HL-60 (cell line): Measurements from ENCODE around the gene ACP6.

Source experiments
- POLR2AphosphoS5 ChIP-seq: IDR thresholded peaks from 2 replicates; pipeline ENCODE4 v1.6.1; 2012; ENCODE audit warnings: low read depth
- SPI1 ChIP-seq: IDR thresholded peaks from 2 replicates; pipeline ENCODE4 v1.6.1; 2012; ENCODE audit warnings: low read depth, mild to moderate bottlenecking, borderline replicate concordance
- TF ChIP-seq, protein P1 (sequence below): IDR thresholded peaks from one replicate; pipeline ENCODE4 v1.5.1; 2011; ENCODE audit warnings: low read length, control low read depth, inconsistent platforms; ENCODE audit not compliant: insufficient read depth
- TF ChIP-seq, protein P2 (sequence below): IDR thresholded peaks from 2 replicates; pipeline ENCODE4 v1.6.1; 2012; ENCODE audit warnings: low read depth; ENCODE audit not compliant: insufficient replicate concordance

GRCh38 chr1:147620543-147620942 lies 49.8 kb downstream of the ACP6 start:
- TF ChIP-seq, protein P1, sequence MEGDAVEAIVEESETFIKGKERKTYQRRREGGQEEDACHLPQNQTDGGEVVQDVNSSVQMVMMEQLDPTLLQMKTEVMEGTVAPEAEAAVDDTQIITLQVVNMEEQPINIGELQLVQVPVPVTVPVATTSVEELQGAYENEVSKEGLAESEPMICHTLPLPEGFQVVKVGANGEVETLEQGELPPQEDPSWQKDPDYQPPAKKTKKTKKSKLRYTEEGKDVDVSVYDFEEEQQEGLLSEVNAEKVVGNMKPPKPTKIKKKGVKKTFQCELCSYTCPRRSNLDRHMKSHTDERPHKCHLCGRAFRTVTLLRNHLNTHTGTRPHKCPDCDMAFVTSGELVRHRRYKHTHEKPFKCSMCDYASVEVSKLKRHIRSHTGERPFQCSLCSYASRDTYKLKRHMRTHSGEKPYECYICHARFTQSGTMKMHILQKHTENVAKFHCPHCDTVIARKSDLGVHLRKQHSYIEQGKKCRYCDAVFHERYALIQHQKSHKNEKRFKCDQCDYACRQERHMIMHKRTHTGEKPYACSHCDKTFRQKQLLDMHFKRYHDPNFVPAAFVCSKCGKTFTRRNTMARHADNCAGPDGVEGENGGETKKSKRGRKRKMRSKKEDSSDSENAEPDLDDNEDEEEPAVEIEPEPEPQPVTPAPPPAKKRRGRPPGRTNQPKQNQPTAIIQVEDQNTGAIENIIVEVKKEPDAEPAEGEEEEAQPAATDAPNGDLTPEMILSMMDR = no peak
- TF ChIP-seq SPI1 = no peak
- TF ChIP-seq POLR2AphosphoS5 = no peak
- TF ChIP-seq, protein P2, sequence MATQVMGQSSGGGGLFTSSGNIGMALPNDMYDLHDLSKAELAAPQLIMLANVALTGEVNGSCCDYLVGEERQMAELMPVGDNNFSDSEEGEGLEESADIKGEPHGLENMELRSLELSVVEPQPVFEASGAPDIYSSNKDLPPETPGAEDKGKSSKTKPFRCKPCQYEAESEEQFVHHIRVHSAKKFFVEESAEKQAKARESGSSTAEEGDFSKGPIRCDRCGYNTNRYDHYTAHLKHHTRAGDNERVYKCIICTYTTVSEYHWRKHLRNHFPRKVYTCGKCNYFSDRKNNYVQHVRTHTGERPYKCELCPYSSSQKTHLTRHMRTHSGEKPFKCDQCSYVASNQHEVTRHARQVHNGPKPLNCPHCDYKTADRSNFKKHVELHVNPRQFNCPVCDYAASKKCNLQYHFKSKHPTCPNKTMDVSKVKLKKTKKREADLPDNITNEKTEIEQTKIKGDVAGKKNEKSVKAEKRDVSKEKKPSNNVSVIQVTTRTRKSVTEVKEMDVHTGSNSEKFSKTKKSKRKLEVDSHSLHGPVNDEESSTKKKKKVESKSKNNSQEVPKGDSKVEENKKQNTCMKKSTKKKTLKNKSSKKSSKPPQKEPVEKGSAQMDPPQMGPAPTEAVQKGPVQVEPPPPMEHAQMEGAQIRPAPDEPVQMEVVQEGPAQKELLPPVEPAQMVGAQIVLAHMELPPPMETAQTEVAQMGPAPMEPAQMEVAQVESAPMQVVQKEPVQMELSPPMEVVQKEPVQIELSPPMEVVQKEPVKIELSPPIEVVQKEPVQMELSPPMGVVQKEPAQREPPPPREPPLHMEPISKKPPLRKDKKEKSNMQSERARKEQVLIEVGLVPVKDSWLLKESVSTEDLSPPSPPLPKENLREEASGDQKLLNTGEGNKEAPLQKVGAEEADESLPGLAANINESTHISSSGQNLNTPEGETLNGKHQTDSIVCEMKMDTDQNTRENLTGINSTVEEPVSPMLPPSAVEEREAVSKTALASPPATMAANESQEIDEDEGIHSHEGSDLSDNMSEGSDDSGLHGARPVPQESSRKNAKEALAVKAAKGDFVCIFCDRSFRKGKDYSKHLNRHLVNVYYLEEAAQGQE = no peak
